HepG2 (cell line): ENCODE data around the gene DCT.

Experiments
- CEBPB ChIP-seq: IDR thresholded peaks from 2 replicates; pipeline ENCODE4 v1.6.1; 2011; ENCODE audit warnings: low read depth, low read length, improper control_type of control experiment, borderline replicate concordance
- CREB1 ChIP-seq, 2 experiments: fragments of 450-650 bp in 1 of 2; IDR thresholded peaks; 2 replicates each; pipeline ENCODE4 v1.6.1; 2016 to 2017; ENCODE audit warnings: control low read depth in 1 of 2, mild to moderate bottlenecking in 1 of 2, missing compliant biosample characterization in 1 of 2, missing genetic modification characterization in 1 of 2
- ZFP90 ChIP-seq: sonication (generic); formaldehyde crosslinking; IDR thresholded peaks from 2 replicates; pipeline ENCODE4 v1.8.0; 2022; ENCODE audit warnings: missing genetic modification reagents, mild to moderate bottlenecking, inconsistent platforms, borderline replicate concordance

DNA sequence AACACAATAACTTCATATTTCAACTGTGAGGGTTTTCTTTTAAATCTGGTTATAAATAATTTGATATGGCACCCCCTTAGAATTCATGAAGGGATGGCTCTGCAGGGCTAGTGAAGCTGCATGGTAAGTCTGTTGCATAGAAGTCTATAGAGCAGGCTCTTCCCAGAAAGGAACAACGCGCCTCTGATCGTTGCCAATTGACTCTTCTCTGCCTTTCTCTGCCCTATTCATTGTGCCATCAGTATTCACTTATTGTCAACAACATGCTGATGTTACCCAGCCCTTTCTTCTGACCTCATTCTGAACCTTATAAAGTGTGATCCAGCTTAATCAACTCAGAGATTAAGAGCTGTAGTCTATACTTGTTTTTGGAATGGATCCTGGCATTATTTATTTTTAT, 16.3 kb upstream of the DCT start:
- TF ChIP-seq CREB1 (IDR thresholded peaks at IDR 0.05) (no peak), CREB1 (CRISPR knock-in tag; IDR thresholded peaks at IDR 0.05) (no peak), CEBPB (no peak), ZFP90 (no peak)
